ENCODE measurements around the gene GIT2. TPM values are rescaled to one million over a fixed set of nuclear protein-coding genes. Genes with fewer than 3 reads are reported as not detected.
"Not testable (repeated sequence)": the region's sequence is repeated elsewhere in the genome, so short reads cannot be mapped to it uniquely, and the experiment has no call there.

The GIT2 gene
- total RNA-seq, 1 experiment from 2014 or later, result 36.0 TPM

DNA sequence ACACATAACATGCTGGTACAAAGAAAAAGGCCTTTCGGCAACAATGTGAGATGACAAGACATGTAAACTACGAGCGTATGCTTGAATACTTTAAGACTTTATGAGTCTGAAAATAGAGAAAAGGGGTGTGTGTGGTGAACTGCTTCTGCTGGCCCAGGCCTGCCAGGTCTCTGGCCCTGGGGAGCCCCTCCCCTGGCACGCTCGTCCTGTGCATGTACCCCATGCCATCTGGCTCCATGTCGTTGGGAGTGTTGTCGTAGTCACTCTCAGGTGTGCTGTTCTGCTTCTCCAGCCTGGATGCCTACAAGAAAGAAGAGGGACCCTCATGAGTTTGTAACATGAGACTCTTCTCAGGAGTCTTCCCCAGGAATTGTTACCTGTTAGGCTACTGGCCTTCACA lies 57.2 kb downstream of the GIT2 start:
- no peak for DNase-seq (ENCODE audit: low read depth, low spot score)
- in situ Hi-C loops (cut with HindIII; ENCODE audit: low pct_unique_long_range_greater_than_20kb, low sequenced_read_pairs), result no loop called here

DNA sequence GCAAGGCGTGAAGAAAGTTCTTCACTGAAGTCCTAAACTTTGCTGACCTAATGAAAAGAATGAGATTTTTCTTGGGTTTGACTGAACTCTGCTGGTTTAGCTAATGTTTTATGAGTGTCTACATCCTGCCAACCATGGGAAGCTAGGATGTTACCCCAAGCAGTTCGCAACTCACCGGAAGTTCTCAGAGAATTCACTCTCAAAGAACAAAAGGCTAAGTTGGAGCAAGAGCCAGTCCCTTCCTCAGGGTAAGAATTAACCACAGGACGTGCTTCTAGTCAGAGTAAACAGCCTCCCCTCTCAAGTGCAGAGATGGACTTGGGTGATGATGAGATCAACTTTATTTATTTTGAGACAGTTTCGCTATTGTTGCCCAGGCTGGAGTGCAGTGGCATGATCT lies 58.8 kb downstream of the GIT2 start:
- in situ Hi-C loops (cut with HindIII; ENCODE audit: low pct_unique_long_range_greater_than_20kb, low sequenced_read_pairs), result no loop called here
- DNase-seq (ENCODE audit: low read depth, low spot score), result peak; percentile 96

DNA sequence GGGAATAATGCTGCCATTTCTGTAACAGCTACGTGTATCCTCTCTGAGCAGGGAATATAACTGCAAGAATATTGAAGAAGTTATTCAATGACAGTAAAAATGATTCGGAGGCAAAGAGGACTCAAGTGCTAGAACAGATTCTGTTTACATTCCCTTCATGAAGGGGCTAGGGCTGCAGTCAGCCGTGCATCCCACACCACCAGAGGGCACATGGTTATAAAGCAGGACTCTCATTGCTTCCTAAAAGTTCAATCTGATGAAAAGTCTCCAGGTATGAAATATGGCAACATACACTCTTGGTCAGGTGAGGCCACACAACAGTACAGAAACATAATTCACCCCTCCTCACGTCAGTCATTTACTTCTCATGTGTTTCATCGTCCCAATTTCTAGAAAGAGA lies 62.1 kb downstream of the GIT2 start:
- peak; percentile 57 for DNase-seq (ENCODE audit: low read depth, low spot score)
- in situ Hi-C loops (cut with HindIII; ENCODE audit: low pct_unique_long_range_greater_than_20kb, low sequenced_read_pairs), result no loop called here

DNA sequence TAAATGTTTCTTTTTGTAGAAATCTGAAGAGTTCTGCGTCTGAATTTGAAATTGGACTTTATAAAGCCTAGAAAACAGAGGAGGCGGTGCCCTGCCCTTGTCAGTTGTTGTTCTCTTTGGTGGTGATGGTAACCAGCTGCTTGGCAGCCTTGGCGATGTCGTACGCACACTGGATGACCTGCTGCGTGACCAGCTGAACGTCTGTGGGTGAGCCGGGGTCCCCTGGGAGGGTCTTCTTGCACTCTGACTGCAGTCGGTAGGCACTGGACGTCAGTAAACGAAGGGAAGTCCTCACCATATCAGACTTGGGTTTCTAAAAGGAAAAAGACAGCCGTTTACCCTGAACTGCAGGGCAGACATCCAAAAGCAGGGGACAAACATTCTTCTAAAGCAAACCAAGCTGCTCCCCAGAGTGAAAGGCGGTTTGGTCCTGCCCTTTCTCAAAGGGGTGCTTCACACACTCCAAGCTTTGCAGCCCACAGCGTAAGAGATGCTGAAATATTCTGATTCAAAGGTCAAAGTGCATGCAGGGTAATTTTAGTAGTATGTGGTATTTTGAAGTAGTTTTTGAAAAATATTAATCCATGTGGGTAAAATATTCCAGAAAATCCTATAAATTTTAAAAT lies 63.2 kb downstream of the GIT2 start:
- in situ Hi-C loops (cut with HindIII; ENCODE audit: low pct_unique_long_range_greater_than_20kb, low sequenced_read_pairs), result no loop called here
- no peak for DNase-seq (ENCODE audit: low read depth, low spot score)

DNA sequence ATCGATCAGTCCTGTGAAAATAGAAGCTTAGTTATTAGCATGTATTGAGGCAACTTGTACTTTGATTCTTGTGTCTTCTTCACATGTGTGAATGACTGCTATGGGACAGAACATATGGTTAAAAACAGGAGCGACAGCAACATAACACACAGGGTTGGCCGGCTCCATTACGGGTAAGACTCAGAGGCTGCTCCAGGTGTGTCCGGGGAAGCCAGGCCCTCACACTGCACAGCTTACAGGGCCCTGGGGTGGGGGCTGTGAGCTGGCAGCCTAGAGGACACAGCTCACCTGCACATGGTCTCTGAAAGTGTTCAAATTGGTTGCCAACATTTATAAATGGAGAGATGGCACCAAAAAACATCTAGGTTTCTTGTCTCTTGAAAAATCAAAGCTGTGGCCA lies 65.0 kb downstream of the GIT2 start:
- in situ Hi-C loops (cut with HindIII; ENCODE audit: low pct_unique_long_range_greater_than_20kb, low sequenced_read_pairs), result no loop called here
- DNase-seq (ENCODE audit: low read depth, low spot score), result no peak

DNA sequence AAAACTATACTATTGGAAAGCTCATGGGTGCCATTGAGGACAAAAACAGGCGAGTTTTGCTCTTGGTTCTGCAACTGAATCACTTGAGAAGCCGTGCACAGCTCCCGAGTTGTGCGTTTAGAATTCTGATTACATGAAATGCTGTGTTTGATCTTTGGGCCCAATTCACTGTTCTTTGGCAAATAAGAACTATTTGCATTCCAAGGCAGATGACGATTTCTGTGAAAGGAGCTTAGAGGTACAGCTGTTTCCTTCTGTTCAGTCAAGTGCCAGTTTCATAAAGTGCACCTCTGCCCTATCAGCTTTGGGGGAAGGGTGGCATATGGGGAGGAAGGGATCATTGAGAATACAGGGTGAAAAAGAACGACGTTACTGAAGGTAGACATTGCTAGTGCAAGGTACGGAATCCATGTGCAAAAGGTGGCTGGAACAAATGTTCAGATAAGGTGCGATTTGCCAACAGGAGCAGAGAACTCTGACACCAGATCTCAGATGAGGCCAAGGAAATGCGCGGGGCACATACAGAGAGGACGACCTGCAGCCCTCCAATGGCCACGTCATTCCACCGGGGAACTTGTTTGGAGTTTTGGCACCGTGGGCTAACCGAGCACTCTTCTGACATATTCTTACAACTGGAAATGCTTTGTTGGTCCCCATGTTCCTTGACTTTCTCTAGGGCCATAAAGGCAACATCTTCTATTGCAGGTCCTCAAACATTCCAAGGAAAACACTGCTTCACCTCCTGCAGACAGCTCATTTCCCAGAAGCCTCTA lies 66.0 kb downstream of the GIT2 start:
- DNase-seq (ENCODE audit: low read depth, low spot score), result no peak

DNA sequence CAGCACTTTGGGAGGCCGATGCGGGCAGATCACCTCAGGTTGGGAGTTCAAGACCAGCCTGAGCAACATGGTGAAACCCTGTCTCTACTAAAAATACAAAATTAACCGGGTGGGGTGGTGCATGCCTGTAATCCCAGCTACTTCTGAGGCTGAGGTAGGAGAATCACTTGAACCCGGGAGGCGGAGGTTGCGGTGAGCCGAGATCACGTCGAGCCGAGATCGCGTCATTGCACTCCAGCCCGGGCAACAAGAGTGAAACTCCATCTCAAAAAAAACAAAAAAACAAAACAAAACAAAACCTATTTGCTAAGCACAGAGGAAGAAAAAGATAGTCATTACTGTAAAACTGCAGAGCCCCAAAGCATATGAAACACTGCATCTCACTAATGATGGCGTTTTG lies 66.8 kb downstream of the GIT2 start:
- in situ Hi-C loops (cut with HindIII; ENCODE audit: low pct_unique_long_range_greater_than_20kb, low sequenced_read_pairs); DNase-seq (ENCODE audit: low read depth, low spot score): not testable (repeated sequence)

More for the DNA sequence above, 66.0 kb downstream of the GIT2 start:
- in situ Hi-C loops (cut with HindIII; ENCODE audit: low pct_unique_long_range_greater_than_20kb, low sequenced_read_pairs), result no loop called here

DNA sequence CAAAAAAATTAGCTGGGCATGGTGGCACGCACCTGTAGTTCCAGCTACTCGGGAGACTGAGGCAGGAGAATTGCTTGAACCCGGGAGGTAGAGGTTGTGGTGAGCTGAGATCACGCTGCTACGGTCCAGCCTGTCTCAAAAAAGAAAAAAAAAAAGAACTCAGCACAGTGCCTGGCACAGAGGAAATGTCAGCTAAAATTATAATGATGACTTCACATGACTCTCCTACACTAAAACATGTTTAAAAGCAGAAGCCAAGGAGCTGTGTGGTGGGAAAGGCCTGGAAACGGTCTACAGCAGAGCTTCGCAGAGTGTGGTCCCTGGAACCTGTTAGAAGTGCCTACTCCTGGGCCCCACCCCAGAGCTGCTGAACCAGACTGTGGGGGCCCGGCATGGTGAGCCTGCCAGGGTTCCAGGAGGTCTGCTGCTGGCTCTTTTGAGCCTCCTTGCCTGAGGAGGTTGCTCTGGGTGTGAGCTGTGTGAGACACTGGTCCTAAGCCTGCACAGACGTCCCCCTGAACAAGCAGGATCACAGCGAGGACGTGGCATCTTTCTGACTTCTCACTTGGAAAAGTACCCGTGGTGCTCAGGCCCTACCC lies 68.0 kb downstream of the GIT2 start:
- in situ Hi-C loops (cut with HindIII; ENCODE audit: low pct_unique_long_range_greater_than_20kb, low sequenced_read_pairs), result no loop called here
- no peak for DNase-seq (ENCODE audit: low read depth, low spot score)

DNA sequence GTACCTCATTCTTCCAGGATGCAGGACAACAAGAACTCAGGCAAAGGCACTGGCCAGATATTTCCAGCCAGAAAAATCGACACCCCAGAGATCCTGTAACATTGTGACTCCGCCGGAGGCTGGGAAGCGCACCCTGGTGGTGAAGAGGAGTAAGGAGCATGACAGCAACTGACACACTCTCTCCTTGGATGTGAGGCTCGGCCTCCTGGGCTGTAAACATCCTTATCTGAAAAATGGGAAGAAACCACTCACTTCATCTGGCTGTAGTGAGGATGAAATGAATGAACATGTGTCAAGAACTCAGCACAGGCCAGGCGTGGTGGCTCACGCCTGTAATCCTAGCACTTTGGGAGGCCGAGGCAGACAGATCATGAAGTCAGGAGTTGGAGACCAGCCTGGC lies 68.5 kb downstream of the GIT2 start:
- in situ Hi-C loops (cut with HindIII; ENCODE audit: low pct_unique_long_range_greater_than_20kb, low sequenced_read_pairs), result no loop called here

DNA sequence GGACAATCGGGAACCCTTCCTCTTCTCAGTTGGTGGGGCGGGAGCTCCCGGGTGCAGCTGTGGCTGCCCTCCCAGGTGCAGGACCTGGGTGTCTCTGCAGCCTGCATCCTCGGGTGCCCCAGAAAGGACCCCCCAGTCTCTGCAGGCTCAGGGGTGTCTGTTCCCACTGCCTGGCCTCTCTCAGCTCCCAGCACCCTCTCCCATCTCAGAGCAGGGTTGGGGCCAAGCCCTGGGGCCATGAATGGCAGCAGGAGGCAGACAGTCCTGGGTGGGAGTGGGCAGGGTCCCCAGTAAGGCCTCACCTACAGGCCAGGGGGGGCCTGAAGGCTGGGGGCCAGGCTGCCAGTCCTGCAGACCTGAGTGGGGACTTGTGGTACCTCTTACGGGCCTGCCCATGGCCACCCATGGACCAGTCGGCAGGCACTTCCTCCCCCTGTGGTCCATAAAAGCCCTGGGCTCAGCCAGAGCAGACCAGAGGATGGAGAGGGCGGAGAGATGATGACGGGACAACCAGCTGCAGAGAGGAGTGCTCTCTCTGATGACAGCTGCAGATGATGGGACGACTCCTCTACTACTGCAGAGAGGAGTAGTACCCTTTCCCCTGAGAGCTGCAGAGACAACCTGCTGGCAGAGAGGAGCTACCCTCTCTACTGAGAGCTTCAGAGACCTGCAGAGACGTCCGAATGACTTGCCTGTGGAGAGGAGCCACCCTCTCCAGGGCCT lies 69.5 kb downstream of the GIT2 start:
- in situ Hi-C loops (cut with HindIII; ENCODE audit: low pct_unique_long_range_greater_than_20kb, low sequenced_read_pairs), result no loop called here
- no peak for DNase-seq (ENCODE audit: low read depth, low spot score)

More for the DNA sequence above, 68.5 kb downstream of the GIT2 start:
- peak; percentile 71 for DNase-seq (ENCODE audit: low read depth, low spot score)

DNA sequence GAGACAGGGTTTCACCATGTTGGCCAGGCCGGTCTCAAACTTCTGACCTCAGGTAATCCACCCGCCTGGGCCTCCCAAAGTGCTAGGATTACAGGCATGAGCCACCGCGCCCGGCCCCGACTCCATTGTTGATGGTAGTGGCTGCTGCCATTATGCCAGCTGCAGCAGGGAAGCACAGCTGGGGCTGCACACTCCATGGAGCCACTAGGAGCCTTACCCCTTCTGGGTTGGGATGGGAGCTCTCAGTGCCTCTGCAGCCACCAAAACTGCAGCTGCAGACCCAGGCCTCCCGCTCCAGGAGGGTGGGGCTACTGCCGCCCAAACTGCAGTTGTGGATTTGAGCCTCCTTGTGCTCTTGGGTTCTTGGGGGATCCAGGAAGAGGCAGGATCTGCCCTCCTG lies 70.2 kb downstream of the GIT2 start:
- no peak for DNase-seq (ENCODE audit: low read depth, low spot score)
- in situ Hi-C loops (cut with HindIII; ENCODE audit: low pct_unique_long_range_greater_than_20kb, low sequenced_read_pairs), result no loop called here

DNA sequence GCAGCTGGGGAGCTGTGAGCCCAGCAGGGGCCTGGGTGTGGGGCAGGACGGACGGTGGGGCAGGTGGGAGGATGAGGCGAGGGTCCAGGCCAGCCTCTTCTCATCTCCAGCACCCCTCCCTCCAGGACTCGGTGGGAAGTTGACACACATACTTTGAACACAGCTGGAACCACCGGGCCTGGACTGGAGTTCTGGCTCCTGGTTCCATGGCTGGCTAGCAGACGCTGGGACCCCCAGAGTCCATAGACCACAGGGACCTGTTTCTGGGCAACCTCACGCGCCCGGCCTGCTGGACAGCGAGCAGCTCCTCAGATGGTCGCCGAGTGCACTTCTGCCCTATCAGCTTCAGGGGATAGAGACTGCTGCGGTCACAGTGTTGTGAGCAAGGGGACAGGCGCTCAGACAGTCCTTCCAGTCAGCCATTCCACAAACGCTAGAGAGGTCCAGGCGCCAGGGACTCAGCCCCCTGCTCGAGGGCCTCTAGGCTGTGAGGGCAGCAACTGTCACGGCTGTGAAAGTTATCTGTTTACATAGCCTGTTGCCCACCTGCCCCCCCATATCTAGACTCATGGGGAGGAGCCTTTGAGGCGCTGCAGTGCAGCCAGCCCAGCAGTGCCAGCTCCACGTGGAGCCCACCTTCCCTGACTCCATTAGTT lies 70.9 kb downstream of the GIT2 start:
- in situ Hi-C loops (cut with HindIII; ENCODE audit: low pct_unique_long_range_greater_than_20kb, low sequenced_read_pairs), result no loop called here
- DNase-seq (ENCODE audit: low read depth, low spot score), result no peak

DNA sequence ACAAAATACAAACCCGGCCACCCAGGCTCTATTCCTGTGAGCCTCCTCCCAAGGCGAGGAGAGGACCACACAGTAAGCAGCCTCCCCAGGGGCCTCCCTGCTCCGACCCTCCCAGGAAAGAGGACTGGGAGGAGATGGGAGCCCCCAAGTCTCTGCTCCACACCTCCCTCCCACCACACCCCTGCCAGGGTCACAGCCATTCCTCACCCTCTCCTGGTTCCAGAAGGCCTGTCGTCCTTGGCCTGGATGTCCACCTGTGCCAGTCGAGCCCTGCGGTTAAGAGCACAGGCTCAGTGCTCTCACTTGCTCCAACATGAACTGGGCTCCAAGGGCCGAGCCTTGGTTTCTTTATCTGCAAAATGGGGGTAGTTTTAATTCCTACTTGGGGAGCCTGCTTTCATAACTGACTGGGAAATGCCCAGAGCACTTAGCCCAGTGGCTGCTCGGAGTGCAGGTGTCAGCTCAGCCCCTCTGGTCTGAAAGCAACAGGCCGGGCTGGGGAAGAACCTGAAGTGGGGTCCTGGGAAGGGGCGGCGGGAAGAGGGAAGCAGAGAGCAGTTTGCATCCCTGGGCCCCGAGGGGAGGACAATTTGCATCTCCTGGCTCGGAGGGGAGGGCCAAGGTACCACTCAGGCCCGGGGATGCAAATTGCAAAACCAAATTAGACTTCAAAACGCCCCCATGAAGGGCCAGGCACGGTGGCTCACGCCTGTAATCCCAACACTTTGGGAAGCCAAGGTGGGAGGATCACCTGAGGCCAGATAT lies 72.5 kb downstream of the GIT2 start:
- DNase-seq (ENCODE audit: low read depth, low spot score), result no peak
- in situ Hi-C loops (cut with HindIII; ENCODE audit: low pct_unique_long_range_greater_than_20kb, low sequenced_read_pairs), result no loop called here

DNA sequence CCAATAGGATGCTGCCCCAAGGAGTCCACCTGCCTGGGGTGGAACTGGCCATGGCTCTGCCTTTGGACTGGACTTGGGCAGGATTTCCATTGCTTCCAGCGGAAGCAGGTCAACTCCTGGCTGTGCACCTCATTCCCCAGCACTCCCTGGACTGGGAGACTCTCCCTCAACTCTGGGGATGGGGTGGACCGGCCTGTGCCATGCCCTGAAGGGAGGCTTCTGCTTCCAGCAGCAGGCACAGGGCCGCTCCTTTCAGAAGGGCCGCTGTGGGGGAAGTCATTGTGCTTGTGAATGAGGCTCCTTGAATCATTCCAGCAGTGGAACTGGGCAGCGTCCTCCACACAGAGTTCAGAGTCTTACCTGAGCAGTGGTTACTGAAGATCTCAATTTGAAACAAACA lies 73.1 kb downstream of the GIT2 start:
- no peak for DNase-seq (ENCODE audit: low read depth, low spot score)
- in situ Hi-C loops (cut with HindIII; ENCODE audit: low pct_unique_long_range_greater_than_20kb, low sequenced_read_pairs), result no loop called here

DNA sequence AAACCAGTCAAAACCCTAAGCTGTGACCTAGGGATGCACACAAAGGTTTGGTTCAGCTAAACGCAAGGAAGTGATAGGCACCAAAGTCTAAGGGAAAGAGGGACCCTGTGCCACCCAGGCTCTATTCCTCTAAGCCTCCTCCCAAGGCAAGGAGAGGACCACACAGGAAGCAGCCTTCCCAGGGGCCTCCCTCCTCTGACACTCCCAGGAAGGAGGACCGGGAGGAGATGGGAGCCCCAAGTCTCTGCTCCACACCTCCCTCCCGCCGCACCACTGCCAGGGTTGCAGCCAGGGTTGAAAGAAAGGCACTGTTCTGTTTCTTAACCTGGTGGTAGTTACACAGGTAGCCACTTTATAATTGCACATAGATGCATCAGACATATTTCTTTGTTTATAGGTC lies 74.2 kb downstream of the GIT2 start:
- in situ Hi-C loops (cut with HindIII; ENCODE audit: low pct_unique_long_range_greater_than_20kb, low sequenced_read_pairs), result no loop called here

DNA sequence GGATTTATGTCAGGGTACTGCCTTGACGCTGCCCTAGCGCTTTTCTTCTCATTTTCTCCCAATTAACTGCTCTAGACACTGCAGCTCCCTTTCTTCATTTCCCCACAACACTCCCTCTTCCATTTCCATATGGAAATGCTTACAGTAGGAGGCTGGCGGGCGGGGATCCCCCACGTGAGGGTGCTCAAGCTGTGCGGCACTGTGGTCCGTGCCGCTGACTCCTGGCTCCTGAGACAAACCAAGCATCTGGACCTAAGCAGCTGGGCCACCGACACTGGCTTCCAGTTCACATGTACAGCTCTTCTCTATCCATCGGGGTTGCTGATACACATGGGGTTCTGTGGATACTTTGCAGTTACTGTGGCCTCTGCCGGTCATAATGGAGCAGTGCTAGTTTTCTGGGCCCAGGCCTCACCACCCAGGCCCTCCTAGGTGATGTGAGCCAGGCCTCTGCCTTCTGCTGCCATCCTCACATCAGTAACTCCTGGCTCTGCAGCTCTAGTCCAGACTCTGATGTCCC lies 75.8 kb downstream of the GIT2 start:
- in situ Hi-C loops (cut with HindIII; ENCODE audit: low pct_unique_long_range_greater_than_20kb, low sequenced_read_pairs), result no loop called here
- no peak for DNase-seq (ENCODE audit: low read depth, low spot score)

More for the DNA sequence above, 74.2 kb downstream of the GIT2 start:
- no peak for DNase-seq (ENCODE audit: low read depth, low spot score)

DNA sequence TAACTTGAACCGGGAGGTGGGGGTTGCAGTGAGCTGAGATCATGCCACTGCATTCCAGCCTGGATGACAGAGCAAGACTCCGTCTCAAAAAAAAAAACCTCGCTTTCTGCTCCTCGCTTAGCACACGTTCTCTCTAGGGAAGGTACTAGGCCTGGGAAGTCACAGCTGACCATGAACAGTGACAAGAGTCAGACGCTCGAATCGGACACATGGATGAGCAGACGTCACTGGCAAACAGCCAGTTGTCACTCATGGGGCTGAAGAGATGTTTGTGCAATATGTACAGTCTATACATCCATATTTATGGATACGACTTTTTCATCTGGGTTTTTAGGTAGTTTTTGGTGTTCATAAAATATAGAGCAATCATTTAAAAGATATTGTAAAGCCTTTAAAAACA lies 76.7 kb downstream of the GIT2 start:
- in situ Hi-C loops (cut with HindIII; ENCODE audit: low pct_unique_long_range_greater_than_20kb, low sequenced_read_pairs), result no loop called here
- DNase-seq (ENCODE audit: low read depth, low spot score), result no peak

All from SK-MEL-5 (cell line).